KG1 (cell line): ENCODE results near the gene C1QTNF9B.

Experiments used
- DNase-seq: peaks from one replicate; lab custom pipeline; 2025; lab: John Stamatoyannopoulos, UW

Gene C1QTNF9B

DNA sequence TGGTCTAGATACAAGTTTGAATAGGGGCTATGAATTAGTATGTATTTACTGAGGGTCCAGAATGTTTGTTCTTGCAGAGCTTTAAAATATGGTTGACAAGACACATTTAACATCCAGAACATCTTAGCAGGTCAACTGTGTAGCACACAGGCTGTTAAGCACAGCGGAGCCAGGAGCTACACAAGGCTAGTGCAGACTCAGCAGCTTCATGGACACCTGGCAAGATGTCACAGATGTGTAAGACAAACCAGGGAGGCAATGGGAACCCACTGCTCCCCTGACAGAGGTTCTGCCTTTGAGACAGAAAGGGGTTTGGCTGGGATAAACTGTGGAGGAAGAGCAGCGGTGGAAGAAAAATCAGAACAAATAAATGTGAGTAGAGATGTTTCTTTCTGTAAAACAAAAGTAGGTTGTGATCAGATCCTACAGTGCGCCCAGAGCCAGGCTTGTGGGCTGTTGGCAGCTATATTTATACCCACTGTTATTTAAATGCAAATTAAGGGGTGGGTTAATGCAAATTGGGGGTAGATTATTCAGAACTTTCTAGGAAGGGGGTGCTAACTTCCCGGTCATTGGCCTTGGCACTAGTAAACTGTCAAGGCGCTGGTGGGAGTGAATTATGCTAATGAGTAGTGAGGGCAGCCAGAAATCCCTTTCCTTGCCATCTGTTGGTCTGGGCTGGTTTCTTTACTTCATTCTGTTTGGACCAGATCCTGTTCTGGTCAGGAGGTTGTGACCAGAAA, 41.1 kb downstream of the C1QTNF9B start:
- no peak for DNase-seq

DNA sequence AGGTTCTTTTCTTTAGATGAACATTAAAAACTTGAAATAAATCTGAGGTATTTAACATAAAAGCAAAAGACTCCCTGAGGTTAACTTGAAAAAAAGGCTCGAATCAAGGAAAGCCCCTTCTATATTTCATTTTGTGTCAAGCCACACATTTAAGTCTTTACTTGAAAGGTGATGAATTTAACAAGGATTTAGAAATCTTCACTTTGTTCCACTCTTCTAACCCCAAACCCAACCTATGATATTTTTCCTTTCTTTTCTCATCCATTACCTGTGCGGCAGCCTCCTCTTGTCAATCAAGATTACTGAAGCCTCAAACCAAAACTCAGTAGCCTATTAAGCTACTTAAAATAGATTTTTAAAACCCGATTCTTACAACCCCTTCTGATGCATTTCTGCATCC, 41.9 kb downstream of the C1QTNF9B start:
- no peak for DNase-seq

DNA sequence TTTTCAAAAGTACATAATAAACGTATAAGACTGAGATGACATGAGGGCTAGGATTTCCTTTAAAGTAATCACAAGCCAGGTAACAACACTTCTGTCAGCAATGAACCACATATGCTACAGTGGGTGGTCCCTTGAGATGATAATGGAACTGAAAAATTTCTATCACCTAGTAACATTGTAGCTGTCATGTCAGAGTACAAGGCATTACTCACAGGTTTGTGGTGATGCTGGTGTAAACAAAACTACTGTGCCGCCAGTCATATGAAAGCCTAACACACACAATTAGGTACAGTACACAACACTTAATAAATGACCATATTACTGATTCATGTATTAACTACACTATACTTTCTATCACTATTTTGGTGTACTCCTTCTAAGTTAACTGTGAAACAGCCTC, 45.0 kb downstream of the C1QTNF9B start:
- no peak for DNase-seq

DNA sequence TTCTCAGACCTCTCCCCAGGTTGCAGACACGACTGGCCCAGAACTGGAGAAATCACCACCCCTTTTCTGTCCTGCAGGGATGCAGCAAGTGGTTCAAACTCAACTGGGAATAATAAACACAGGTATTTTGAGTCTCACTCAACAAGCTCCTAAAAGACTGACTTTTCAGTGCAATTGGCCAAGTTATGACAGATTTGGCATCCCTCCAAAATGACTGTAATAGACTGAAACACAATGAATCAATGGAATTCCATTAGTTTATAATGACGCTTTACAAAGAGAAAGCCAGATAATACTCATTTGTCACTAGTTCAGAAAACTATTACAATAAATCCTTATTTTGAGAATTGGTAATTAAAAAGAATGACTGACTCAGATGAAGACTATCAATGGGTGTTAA, 46.2 kb downstream of the C1QTNF9B start:
- no peak for DNase-seq

DNA sequence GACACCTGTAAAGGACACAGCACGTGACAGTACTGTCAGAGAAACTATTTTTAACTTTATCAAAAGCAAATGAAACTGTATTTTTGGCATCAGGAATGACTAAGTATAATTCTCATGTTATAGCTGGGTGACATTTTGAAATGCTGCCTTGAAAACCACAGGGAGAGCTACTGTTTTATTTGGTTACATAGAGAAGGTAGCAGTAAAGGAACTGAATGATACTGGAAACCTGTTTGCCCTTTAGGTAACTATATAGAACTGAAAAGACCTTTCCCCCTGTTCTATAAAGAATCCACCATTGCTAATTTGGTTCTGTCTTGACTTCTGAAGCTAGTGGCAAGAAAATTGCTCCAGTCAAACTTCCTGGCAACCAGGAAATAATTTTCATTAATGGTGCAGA, 47.2 kb downstream of the C1QTNF9B start:
- no peak for DNase-seq

DNA sequence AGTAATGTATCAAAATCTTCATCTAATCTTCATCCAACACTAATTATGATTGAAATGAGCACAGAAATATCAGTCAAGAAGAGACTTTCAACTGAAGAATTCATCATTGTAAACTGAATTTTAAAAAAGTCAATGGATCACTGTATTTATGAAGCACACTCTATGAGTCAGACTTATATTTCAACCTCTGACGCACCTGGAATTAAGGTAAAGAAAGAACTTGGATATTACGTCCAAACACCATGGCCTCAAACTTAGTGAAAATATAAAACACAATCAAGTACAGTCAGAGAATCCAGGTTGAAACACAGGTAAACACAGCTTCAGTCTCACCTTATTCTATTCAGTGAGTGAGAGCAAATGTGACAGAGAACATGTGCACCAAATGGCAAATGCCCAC, 47.6 kb downstream of the C1QTNF9B start:
- no peak for DNase-seq

DNA sequence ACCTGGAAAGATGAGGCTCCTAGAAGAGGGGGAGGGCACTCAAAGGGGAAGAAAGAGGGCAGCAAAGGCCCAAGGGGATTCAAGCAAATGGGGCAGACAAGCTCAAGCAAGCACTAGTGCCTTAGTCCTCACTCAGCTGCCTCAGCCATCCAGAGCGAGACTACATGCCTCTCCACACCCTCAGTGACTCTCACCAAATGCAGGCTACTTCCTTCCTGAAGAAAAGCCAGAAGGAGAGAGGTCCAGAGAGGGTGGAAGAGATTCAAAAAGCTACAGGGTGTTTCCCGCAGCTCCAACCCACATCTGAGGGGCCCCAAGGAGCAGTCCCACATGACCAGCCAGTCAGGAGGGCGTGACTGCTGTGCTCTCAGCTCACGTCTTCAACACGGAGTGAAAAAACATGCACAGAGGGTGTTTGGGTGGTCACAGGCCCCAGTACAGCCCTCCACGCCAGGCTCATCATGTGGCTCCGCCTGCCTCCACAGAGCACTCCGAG, 48.6 kb downstream of the C1QTNF9B start:
- DNase-seq: no peak

DNA sequence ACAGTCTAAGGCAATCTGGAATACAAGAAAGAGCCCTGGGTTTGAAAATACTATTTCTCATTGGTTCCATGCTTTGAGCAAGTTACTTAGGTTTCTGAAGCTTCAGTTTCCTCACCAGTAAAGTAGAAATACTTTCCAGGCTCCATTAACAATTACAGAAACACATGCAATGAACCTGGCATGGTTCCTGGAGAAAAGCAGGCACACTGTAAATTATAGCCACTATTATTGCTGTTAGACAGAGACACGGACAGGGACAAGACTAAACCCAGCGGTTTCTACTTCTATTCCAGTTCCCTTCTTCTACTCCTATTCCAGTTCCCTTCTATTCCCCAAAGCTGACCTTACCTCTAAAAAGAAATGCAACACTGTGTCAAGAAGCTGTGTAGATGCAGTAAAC, 49.3 kb downstream of the C1QTNF9B start:
- no peak for DNase-seq

DNA sequence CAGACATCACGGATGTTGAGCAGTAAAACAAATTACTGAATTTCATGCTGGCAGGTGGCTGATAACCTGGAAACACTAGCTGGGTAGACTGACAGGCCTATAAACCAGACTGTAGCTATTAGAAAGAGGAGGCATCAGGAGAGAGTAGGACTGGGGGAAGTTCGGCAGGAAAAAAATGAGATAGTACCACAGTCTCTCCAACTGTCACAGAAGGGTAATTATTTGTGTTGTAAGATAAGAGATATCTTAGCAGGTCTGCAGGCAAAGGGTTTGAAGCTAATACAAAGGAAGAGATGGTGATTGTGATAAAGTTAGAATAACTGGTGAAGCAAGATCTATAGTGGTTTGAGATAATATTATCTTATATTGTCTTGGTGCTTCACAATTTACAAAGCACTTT, 49.8 kb downstream of the C1QTNF9B start:
- no peak for DNase-seq

DNA sequence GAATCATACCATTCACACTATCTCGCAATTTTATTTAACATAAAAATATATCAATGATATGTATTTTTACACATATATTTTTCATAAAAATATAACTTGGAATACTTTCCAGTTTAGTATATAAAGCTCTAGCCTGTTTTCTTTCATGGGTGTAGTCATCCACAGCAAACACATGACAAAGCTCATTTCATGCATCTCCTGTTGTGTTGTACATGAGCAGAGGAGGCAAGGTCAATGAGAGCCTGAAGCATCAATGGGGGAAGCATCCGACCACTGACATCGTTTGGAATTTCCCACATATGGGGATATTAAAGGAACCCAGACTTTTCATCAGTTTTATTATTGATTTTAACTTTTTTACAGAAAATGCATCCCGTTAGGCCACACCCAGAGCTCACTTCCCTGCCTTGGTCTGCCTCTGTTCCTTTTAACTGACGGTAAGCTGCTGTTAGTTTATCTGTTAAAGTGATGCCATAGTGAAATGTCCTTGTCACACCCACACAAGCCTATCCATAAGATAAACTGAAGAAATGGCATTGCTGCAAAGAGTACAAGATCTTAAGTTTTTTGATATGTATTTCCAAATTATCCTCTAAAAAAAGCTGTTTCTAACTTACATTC, 52.1 kb downstream of the C1QTNF9B start:
- DNase-seq: no peak

DNA sequence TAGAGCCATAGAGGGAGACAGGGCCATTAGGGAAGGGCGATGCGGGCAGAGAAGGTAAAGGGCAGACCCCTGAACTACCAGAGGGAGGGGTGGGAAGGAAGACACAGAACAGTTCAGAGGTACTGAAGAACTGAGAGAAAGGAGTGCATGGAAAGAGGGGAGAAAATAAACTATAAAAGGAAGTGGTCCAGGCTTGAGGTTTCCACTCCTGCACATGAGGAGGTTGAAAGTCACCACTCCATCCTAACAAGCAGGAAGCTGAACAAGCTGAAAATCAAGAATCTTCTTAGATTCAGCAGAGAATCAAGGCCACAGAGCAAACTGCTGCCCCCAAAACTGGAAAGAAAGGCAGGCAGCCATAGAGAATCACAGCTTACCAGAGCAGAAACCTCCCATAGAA, 53.2 kb downstream of the C1QTNF9B start:
- no peak for DNase-seq

DNA sequence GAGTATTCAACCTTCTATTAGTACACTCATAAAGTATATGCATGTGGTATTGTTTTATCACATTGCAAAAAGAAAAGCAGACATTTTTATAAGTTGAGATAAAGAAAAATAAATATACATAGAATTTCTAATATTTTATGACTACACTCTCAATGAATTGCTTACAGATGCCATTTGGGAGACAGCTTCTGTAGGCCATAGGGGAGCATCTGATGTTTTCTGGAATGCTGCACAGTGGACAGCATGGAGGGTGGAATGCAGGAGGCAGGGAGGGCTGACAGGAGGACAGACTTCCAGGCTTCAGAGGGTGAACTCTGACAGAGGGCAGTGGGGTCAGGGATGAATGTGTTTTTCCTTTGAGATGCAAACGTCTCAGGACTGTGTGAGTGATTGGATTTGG, 53.9 kb downstream of the C1QTNF9B start:
- DNase-seq: no peak

DNA sequence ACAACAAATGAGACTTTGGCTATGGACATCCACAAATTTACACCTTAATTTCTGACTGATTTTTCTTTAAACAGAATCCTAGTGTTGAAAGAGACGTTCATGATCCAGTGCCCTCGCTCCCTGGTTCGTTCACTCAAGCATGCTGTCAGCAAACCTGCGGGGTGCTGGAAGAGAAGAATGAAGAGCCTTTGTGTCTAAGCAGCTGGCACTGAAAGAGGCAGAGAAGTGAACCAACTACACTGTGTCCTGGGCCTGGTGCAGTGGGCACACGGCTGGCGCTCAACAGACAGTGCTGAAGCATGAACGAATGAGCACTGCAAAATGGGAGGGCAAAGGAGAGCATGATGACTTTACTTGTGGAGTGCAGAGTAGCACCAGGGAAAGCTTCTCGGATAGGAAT, 54.9 kb downstream of the C1QTNF9B start:
- DNase-seq: no peak
